OCI-LY7 (cell line): ENCODE data around the gene CACNB2. TPM values are rescaled to one million over a fixed set of nuclear protein-coding genes. Genes with fewer than 3 reads are reported as not detected.

Experiments
- BruUV-seq: library from RNA; stranded (reverse); fragments of 400-500 nt; replicated peaks from 2 replicates; lab custom pipeline; 2021; lab: Mats Ljungman, UMichigan
- CTCF ChIA-PET: fragments of 300-600 bp; sonication (Branson Sonifier 250); formaldehyde crosslinking; loops from one replicate; lab custom pipeline; 2022; ENCODE audit warnings: antibody characterized with exemption; ENCODE audit not compliant: unreplicated experiment; lab: Charles Lee
- POLR2A ChIA-PET: fragments of 300-600 bp; sonication (Branson Sonifier 250); formaldehyde crosslinking; loops from one replicate; lab custom pipeline; 2022; ENCODE audit warnings: antibody characterized with exemption; lab: Charles Lee
- DNase-seq: peaks from one replicate; pipeline ENCODE4 v3.0.0-alpha.2; 2015; ENCODE audit warnings: low spot score
- H2AFZ ChIP-seq: fragments of 200-600 bp; sonication (generic), shearing (Covaris generic); 2 replicates; pipeline ENCODE4 v1.6.1; 2014; ENCODE audit warnings: mild to moderate bottlenecking, antibody characterized with exemption, low read length, moderate library complexity
- H3K27ac ChIP-seq: fragments of 200-600 bp; sonication (generic); 2 replicates; pipeline ENCODE4 v1.5.1; 2014; ENCODE audit warnings: mixed run types, low read depth, mild to moderate bottlenecking, moderate library complexity, low read length, inconsistent platforms; ENCODE audit not compliant: poor library complexity, severe bottlenecking
- H3K36me3 ChIP-seq: fragments of 200-600 bp; sonication (generic); 2 replicates; pipeline ENCODE4 v1.6.1; 2014; ENCODE audit warnings: mild to moderate bottlenecking, antibody characterized with exemption, low read length, moderate library complexity, mixed read lengths; ENCODE audit not compliant: insufficient read depth
- H3K4me1 ChIP-seq: fragments of 200-600 bp; sonication (generic); 2 replicates; pipeline ENCODE4 v1.5.1; 2014; ENCODE audit warnings: mild to moderate bottlenecking, low read length; ENCODE audit not compliant: insufficient read depth, poor library complexity, severe bottlenecking
- H3K4me2 ChIP-seq: fragments of 200-600 bp; sonication (generic); 2 replicates; pipeline ENCODE4 v1.6.1; 2014; ENCODE audit warnings: mild to moderate bottlenecking, low read length
- H3K4me3 ChIP-seq: fragments of 200-600 bp; sonication (generic); 2 replicates; pipeline ENCODE4 v1.5.1; 2014; ENCODE audit warnings: mild to moderate bottlenecking, low read depth, low read length; ENCODE audit not compliant: poor library complexity, severe bottlenecking
- H3K79me2 ChIP-seq: fragments of 200-600 bp; sonication (generic); 2 replicates; pipeline ENCODE4 v1.6.1; 2016; ENCODE audit warnings: low read depth, mild to moderate bottlenecking, low read length, moderate library complexity, mixed read lengths; ENCODE audit not compliant: insufficient read depth
- H3K9me2 ChIP-seq: fragments of 200-600 bp; sonication (generic); 2 replicates; pipeline ENCODE4 v1.6.1; 2016; ENCODE audit warnings: mild to moderate bottlenecking, low read length, mixed read lengths; ENCODE audit not compliant: insufficient read depth
- H3K9me3 ChIP-seq: fragments of 200-600 bp; sonication (generic); 2 replicates; pipeline ENCODE4 v1.6.1; 2014; ENCODE audit warnings: mild to moderate bottlenecking, mixed run types, low read length, mixed read lengths
- H4K20me1 ChIP-seq: fragments of 200-600 bp; sonication (generic); 2 replicates; pipeline ENCODE4 v1.6.1; 2014; ENCODE audit warnings: mild to moderate bottlenecking, antibody characterized with exemption, low read length, moderate library complexity, mixed read lengths; ENCODE audit not compliant: insufficient read depth
- EZH2phosphoT487 ChIP-seq: fragments of 200-600 bp; sonication (generic); IDR thresholded peaks from 2 replicates; pipeline ENCODE4 v1.6.1; 2018; ENCODE audit warnings: low read depth, borderline replicate concordance, mild to moderate bottlenecking, mixed run types, antibody characterized with exemption, low read length, moderate library complexity, mixed read lengths
- intact Hi-C: fragments of 100-400 bp; cut with micrococcal nuclease; formaldehyde crosslinking; loops from one replicate; pipeline ENCODE4 v1.10.0; 2022; ENCODE audit not compliant: unreplicated experiment
- total RNA-seq, 2 experiments: library from RNA; depleted of rRNA in 1 of 2; stranded (reverse); fragments of >200 nt in 1 of 2; shearing (Covaris generic) in 1 of 2; gene quantifications; 2 replicates each; pipeline ENCODE4 v1.2.3, GENCODE V29; 2014 to 2022
- TF ChIP-seq, protein P1 (sequence below): fragments of 200-600 bp; sonication (generic); conservative IDR thresholded peaks from 2 replicates; pipeline ENCODE4 v1.5.1; 2014; ENCODE audit warnings: mild to moderate bottlenecking, antibody characterized with exemption, low read length, moderate library complexity, mixed read lengths

The CACNB2 gene
- total RNA-seq, 2 experiments from 2014 or later = not detected

DNA sequence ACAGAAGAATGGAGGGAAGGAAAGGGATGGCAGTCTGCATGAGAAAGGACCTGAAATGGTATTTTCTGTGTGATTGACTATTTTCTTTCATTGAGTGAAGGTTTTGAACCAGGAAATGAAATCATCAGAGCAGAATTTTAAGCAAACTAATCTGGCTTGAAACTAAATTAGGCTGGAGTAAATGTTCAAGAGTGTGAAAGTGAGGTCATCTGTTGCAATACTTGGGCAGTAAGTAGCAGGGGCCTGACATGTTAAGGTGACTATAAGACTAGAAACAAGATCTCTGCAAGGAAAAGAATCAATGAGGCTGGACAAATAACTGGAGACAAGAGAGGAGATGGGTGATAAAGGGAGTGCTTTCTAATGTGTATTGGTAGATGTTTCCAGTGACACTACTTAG is 306.0 kb downstream of the CACNB2 start:
- ChIA-PET POLR2A (no interaction called here), CTCF (no interaction called here)
- intact Hi-C loops = no loop called here
- Histone ChIP-seq H3K27ac (no peak overlapping the region), H3K4me2 (no peak overlapping the region), H3K9me3 (no peaks in the 10 kb centered on the region), H3K9me2 (no peaks in the 10 kb centered on the region), H4K20me1 (no peaks in the 10 kb centered on the region), H3K4me1 (no peaks in the 10 kb centered on the region), H3K79me2 (no peaks in the 10 kb centered on the region), H3K36me3 (no peaks in the 10 kb centered on the region), H3K4me3 (no peak overlapping the region), H2AFZ (no peak overlapping the region)
- TF ChIP-seq, protein P1, sequence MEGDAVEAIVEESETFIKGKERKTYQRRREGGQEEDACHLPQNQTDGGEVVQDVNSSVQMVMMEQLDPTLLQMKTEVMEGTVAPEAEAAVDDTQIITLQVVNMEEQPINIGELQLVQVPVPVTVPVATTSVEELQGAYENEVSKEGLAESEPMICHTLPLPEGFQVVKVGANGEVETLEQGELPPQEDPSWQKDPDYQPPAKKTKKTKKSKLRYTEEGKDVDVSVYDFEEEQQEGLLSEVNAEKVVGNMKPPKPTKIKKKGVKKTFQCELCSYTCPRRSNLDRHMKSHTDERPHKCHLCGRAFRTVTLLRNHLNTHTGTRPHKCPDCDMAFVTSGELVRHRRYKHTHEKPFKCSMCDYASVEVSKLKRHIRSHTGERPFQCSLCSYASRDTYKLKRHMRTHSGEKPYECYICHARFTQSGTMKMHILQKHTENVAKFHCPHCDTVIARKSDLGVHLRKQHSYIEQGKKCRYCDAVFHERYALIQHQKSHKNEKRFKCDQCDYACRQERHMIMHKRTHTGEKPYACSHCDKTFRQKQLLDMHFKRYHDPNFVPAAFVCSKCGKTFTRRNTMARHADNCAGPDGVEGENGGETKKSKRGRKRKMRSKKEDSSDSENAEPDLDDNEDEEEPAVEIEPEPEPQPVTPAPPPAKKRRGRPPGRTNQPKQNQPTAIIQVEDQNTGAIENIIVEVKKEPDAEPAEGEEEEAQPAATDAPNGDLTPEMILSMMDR = no peak
- no peak for TF ChIP-seq EZH2phosphoT487
- BruUV-seq = no TSS peak
- DNase-seq = no peak

- POLR2A ChIA-PET = no interaction called here
Measured at GRCh38 chr10:18449611-18450026, 309.4 kb downstream of the CACNB2 start.

GRCh38 chr10:18450298-18450697 is 310.1 kb downstream of the CACNB2 start:
- no peaks in the 10 kb centered on the region for H3K9me2 ChIP-seq
- ChIA-PET POLR2A (interaction anchor here (0.7 kb wide), 1 partner anchor 486 kb away, joined by 4 read pairs; no protein-coding TSS in a partner anchor), CTCF (no interaction called here)
- H3K4me1 ChIP-seq = no peaks in the 10 kb centered on the region
- no TSS peak for BruUV-seq
- no peaks in the 10 kb centered on the region for H3K9me3 ChIP-seq
- no peak overlapping the region for H3K27ac ChIP-seq
- no peaks in the 10 kb centered on the region for H3K79me2 ChIP-seq
- TF ChIP-seq, protein P1 = no peak
- TF ChIP-seq EZH2phosphoT487 = no peak
- no peak overlapping the region for H3K4me3 ChIP-seq
- H2AFZ ChIP-seq = no peak overlapping the region
- no peak for DNase-seq
- intact Hi-C loops = no loop called here
- H4K20me1 ChIP-seq = no peaks in the 10 kb centered on the region
- H3K36me3 ChIP-seq = no peaks in the 10 kb centered on the region
- no peak overlapping the region for H3K4me2 ChIP-seq

More at GRCh38 chr10:18449611-18450026, 309.4 kb downstream of the CACNB2 start:
- no peaks in the 10 kb centered on the region for H3K4me1 ChIP-seq
- H4K20me1 ChIP-seq = no peaks in the 10 kb centered on the region
- no TSS peak for BruUV-seq
- intact Hi-C loops = no loop called here
- CTCF ChIA-PET = no interaction called here
- TF ChIP-seq, protein P1 = no peak
- TF ChIP-seq EZH2phosphoT487 = no peak
- no peaks in the 10 kb centered on the region for H3K79me2 ChIP-seq
- H3K4me2 ChIP-seq = no peak overlapping the region
- no peak overlapping the region for H3K4me3 ChIP-seq
- no peak for DNase-seq
- no peak overlapping the region for H3K27ac ChIP-seq
- H2AFZ ChIP-seq = no peak overlapping the region
- H3K9me2 ChIP-seq = no peaks in the 10 kb centered on the region
- no peaks in the 10 kb centered on the region for H3K36me3 ChIP-seq
- H3K9me3 ChIP-seq = no peaks in the 10 kb centered on the region
